ENCODE data around the gene SAE1.

DNA sequence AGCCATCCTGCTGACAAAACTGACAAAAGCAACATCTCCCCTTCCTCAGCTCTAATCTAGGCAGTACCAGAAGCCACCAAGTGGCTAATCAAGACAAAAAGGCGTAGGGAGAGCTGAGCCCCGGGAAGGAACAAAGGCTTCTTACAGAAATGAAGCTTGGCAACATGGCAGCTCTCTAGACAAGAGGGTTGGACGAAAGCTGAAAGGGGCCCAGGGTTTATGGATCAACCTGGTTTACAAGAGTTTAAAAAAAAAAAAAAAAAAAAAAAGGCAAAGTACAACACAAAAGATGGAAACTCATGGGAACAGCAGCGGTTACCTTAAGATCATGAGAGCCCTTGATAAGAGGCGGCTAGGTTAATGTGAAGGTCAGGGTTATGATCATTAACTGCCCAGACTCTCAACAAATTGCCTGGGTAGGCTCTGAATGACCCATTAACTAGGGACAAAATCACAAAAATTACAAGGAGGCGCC, 31.0 kb upstream of the SAE1 start:
- TF ChIP-seq CTCF (IDR thresholded peaks at IDR 0.05) (no peak), POLR2A (IDR thresholded peaks at IDR 0.05) (no peak)
